ENCODE results near the gene PKHD1. TPM values are rescaled to one million over a fixed set of nuclear protein-coding genes. Genes with fewer than 3 reads are reported as not detected.
A peak's percentile ranks its signal among the peaks of the same experiment; 100 is the strongest.

The PKHD1 gene
- total and polyA plus RNA-seq, 2 of the 8 experiments (the other 6 are each of a cell fraction or from before 2014, with no cell fraction given) = 0.06 to 0.09 TPM

- CTCF ChIA-PET (ENCODE audit: partially characterized antibody) = interaction anchor here (4.0 kb wide), 1 partner anchor 11 kb away, joined by 17 read pairs; no protein-coding TSS in a partner anchor
- no peak overlapping the region for H2AFZ ChIP-seq (ENCODE audit: low read length)
- TF ChIP-seq RBBP5 (IDR thresholded peaks at IDR 0.05; ENCODE audit: borderline replicate concordance, low read depth, low read length) = no peak
- no peak for TF ChIP-seq HDAC6 (IDR thresholded peaks at IDR 0.05; ENCODE audit: low read depth, low read length)
- no peak for TF ChIP-seq TCF12 (IDR thresholded peaks at IDR 0.05; ENCODE audit: low read depth, low read length)
- no peak for TF ChIP-seq ASH2L (IDR thresholded peaks at IDR 0.05; ENCODE audit: low read length)
- no peak for TF ChIP-seq HDAC2 (IDR thresholded peaks at IDR 0.05; ENCODE audit: borderline replicate concordance in 1 of 2, low read depth in 2 of 2, low read length in 2 of 2)
- no peak for TF ChIP-seq CTBP2 (IDR thresholded peaks at IDR 0.05; ENCODE audit: borderline replicate concordance, insufficient read depth, insufficient read length, low read length)
- TF ChIP-seq TEAD4 (IDR thresholded peaks at IDR 0.05; ENCODE audit: low read depth, low read length) = no peak
- TF ChIP-seq EZH2 (IDR thresholded peaks at IDR 0.05; ENCODE audit: low read depth, low read length, severe bottlenecking) = no peak
- no peak overlapping the region for H3K9ac ChIP-seq (replicated peaks in 1 of 4; ENCODE audit: extremely low read depth in 1 of 4, low read depth in 3 of 4, low read length in 3 of 4)
- H3K9me3 ChIP-seq (ENCODE audit: insufficient read depth in 2 of 2, low read depth in 1 of 2, low read length in 1 of 2) = no peaks in the 10 kb centered on the region
- no peaks in the 10 kb centered on the region for H3K79me2 ChIP-seq (ENCODE audit: control insufficient read depth in 1 of 2, insufficient read depth in 2 of 2, low read length in 2 of 2)
- H3K23ac ChIP-seq (ENCODE audit: insufficient read length) = no peak overlapping the region
- H2BK5ac ChIP-seq (ENCODE audit: low read depth, low read length) = peak overlapping the region; percentile 20; the same call in 1 of the 2 replicates
- no peak overlapping the region for H3K27ac ChIP-seq (ENCODE audit: low read depth, low read length)
- H4K91ac ChIP-seq (replicated peaks; ENCODE audit: insufficient read length, low read length) = no peak overlapping the region
- DNase-seq (ENCODE audit: low read depth in 1 of 2, low spot score in 2 of 2) (no peak), FAIRE-seq (no peak)
- no peak overlapping the region for H2AK5ac ChIP-seq (ENCODE audit: low read depth, low read length)
- H3K4me2 ChIP-seq (ENCODE audit: insufficient read depth in 1 of 2, low read depth in 2 of 2, low read length in 2 of 2) = no peak overlapping the region
- peaks cover 2 to 17% (median 14%) of the 10 kb centered on the region in 4 experiments; a peak in 5 of 7 replicates for H3K4me1 ChIP-seq (replicated peaks in 1 of 4; ENCODE audit: control insufficient read depth in 3 of 4, insufficient read depth in 4 of 4, low read length in 3 of 4)
- H3K4me3 ChIP-seq (ENCODE audit: extremely low read depth in 1 of 4, insufficient read depth in 2 of 4, low read depth in 3 of 4, low read length in 4 of 4) = no peak overlapping the region
- no peaks in the 10 kb centered on the region for H4K20me1 ChIP-seq (replicated peaks in 1 of 2; ENCODE audit: control insufficient read depth in 1 of 2, insufficient read depth in 2 of 2, low read length in 2 of 2)
- no peaks in the 10 kb centered on the region for H3K36me3 ChIP-seq (ENCODE audit: control insufficient read depth in 2 of 4, insufficient read depth in 4 of 4, low read length in 3 of 4)
- no peaks in the 10 kb centered on the region; a peak in 1 of 7 replicates for H3K27me3 ChIP-seq (replicated peaks in 1 of 4; ENCODE audit: control insufficient read depth in 3 of 4, extremely low read depth in 1 of 4, insufficient read depth in 3 of 4, low read length in 3 of 4)
- POLR2A ChIA-PET (ENCODE audit: partially characterized antibody) = no interaction called here
- no peak overlapping the region for H3K14ac ChIP-seq (ENCODE audit: insufficient read length)
- H2BK120ac ChIP-seq (replicated peaks; ENCODE audit: low read depth, low read length) = no peak overlapping the region
- no peak overlapping the region for H3K4ac ChIP-seq (replicated peaks; ENCODE audit: insufficient read length, low read depth, low read length)
- H4K8ac ChIP-seq (ENCODE audit: extremely low read depth, insufficient read depth, low read length) = no peak overlapping the region
- H3K23me2 ChIP-seq (ENCODE audit: low read depth, low read length) = peaks cover 6% of the 10 kb centered on the region; the same call in 1 of the 2 replicates
- H2BK20ac ChIP-seq (ENCODE audit: low read length) = no peak overlapping the region
- 89% methylated on average over 5 of the region's 5 CpGs; no CpG with 5 or more reads in 1 of the 2 experiments for WGBS, 2 experiments (ENCODE audit: extremely low coverage in 1 of 2, insufficient coverage in 1 of 2, insufficient read length in 1 of 2, insufficient replicate concordance in 2 of 2, low coverage in 1 of 2, low lambda C conversion rate in 2 of 2, missing lambda C conversion rate in 1 of 2)
- no peak overlapping the region for H2BK15ac ChIP-seq (ENCODE audit: low read length)
- H3K56ac ChIP-seq (replicated peaks; ENCODE audit: insufficient read length, low read depth, low read length) = no peak overlapping the region
- no peaks in the 10 kb centered on the region for H3K79me1 ChIP-seq (ENCODE audit: low read depth, low read length)
- no peak overlapping the region for H4K5ac ChIP-seq (ENCODE audit: insufficient read length, low read depth, low read length)
- no peak overlapping the region for H3K18ac ChIP-seq (ENCODE audit: extremely low read depth, low read length)
- H2BK12ac ChIP-seq (ENCODE audit: low read depth, low read length) = 0 out of 2 replicates have a peak overlapping the region, but pooled peaks have one; percentile 18
Measured at GRCh38 chr6:52074716-52075115, 12.7 kb downstream of the PKHD1 start.

Data from H1 (cell line).